ENCODE measurements around the gene G2E3. TPM values are rescaled to one million over a fixed set of nuclear protein-coding genes. Genes with fewer than 3 reads are reported as not detected.
A peak's percentile ranks its signal among the peaks of the same experiment; 100 is the strongest.

The G2E3 gene
- total RNA-seq, 2 donors from 2014 or later = 4.2 to 4.5 TPM

- no peak for DNase-seq (ENCODE audit: low spot score)
- Histone ChIP-seq H3K36me3 (peaks cover 57% of the 10 kb centered on the region), H3K9me3 (no peaks in the 10 kb centered on the region), H3K4me1 (no peaks in the 10 kb centered on the region), H3K27ac (no peak overlapping the region), H3K27me3 (no peaks in the 10 kb centered on the region), H3K4me3 (no peak overlapping the region)
- no peak for TF ChIP-seq CTCF (IDR thresholded peaks at IDR 0.05)
Observed at GRCh38 chr14:30655658-30656057, 96.7 kb downstream of the G2E3 start.

GRCh38 chr14:30656190-30656632, 97.3 kb downstream of the G2E3 start:
- Histone ChIP-seq H3K36me3 (peaks cover 52% of the 10 kb centered on the region), H3K27me3 (no peaks in the 10 kb centered on the region), H3K27ac (no peak overlapping the region), H3K9me3 (no peaks in the 10 kb centered on the region), H3K4me1 (no peaks in the 10 kb centered on the region), H3K4me3 (no peak overlapping the region)
- peak; percentile 53 to 73 for TF ChIP-seq CTCF (IDR thresholded peaks at IDR 0.05)
- DNase-seq (ENCODE audit: low spot score) = no peak

- H3K4me3 ChIP-seq = no peak overlapping the region
- no peak for TF ChIP-seq CTCF (IDR thresholded peaks at IDR 0.05)
- no peaks in the 10 kb centered on the region for H3K27me3 ChIP-seq
- H3K36me3 ChIP-seq = peaks cover 43% of the 10 kb centered on the region
- no peak for DNase-seq (ENCODE audit: low spot score)
- no peak overlapping the region for H3K27ac ChIP-seq
- H3K9me3 ChIP-seq = no peaks in the 10 kb centered on the region
- no peaks in the 10 kb centered on the region for H3K4me1 ChIP-seq
Observed at GRCh38 chr14:30657050-30657449, 98.1 kb downstream of the G2E3 start.

GRCh38 chr14:30657606-30658163, 98.7 kb downstream of the G2E3 start:
- Histone ChIP-seq H3K36me3 (peaks cover 40% of the 10 kb centered on the region), H3K27ac (no peak overlapping the region), H3K4me1 (no peaks in the 10 kb centered on the region), H3K27me3 (no peaks in the 10 kb centered on the region), H3K4me3 (no peak overlapping the region), H3K9me3 (no peaks in the 10 kb centered on the region)
- peak in 1 of 2 donors; percentile 49 for TF ChIP-seq CTCF (IDR thresholded peaks at IDR 0.05)
- no peak for DNase-seq (ENCODE audit: low spot score)

DNA sequence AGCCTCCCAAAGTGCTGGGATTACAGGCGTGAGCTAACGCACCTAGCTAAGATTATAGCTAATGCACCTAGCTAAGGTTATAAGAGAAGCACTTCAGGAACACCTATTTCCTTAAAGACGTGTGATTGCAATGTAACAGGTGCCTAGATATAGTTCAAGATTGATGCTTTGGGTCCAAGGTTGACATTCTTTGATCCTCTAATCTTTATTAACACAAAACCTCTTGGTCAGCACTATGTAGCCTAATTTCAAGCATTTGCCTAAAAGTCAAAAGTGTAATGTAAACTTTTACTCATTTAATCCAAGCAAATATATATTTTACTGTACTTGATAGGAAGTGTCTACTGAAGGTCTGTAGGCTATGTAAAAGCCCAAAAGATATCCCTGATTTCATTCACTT, 99.7 kb downstream of the G2E3 start:
- no peak for DNase-seq (ENCODE audit: low spot score)
- H3K27me3 ChIP-seq = no peaks in the 10 kb centered on the region
- H3K27ac ChIP-seq = no peak overlapping the region
- H3K36me3 ChIP-seq = peaks cover 33% of the 10 kb centered on the region
- no peak for TF ChIP-seq CTCF (IDR thresholded peaks at IDR 0.05)
- H3K4me1 ChIP-seq = no peaks in the 10 kb centered on the region
- H3K9me3 ChIP-seq = no peaks in the 10 kb centered on the region
- H3K4me3 ChIP-seq = no peak overlapping the region

GRCh38 chr14:30669594-30669993, 110.6 kb downstream of the G2E3 start:
- Histone ChIP-seq H3K27ac (no peak overlapping the region), H3K4me1 (no peaks in the 10 kb centered on the region), H3K36me3 (peaks cover 10% of the 10 kb centered on the region), H3K9me3 (no peaks in the 10 kb centered on the region), H3K4me3 (no peak overlapping the region), H3K27me3 (no peaks in the 10 kb centered on the region)
- DNase-seq (ENCODE audit: low spot score) = no peak
- no peak for TF ChIP-seq CTCF (IDR thresholded peaks at IDR 0.05)

Measured in right atrium auricular region (tissue), 2 donors.